ENCODE data around the gene C3orf22.
"Not testable (repeated sequence)": the region's sequence is repeated elsewhere in the genome, so short reads cannot be mapped to it uniquely, and the experiment has no call there.

The C3orf22 gene, protein sequence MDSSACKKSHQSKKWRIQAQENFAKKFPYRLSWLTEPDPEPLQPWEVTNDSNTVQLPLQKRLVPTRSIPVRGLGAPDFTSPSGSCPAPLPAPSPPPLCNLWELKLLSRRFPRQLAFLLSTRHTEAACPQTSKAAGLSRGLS

DNA sequence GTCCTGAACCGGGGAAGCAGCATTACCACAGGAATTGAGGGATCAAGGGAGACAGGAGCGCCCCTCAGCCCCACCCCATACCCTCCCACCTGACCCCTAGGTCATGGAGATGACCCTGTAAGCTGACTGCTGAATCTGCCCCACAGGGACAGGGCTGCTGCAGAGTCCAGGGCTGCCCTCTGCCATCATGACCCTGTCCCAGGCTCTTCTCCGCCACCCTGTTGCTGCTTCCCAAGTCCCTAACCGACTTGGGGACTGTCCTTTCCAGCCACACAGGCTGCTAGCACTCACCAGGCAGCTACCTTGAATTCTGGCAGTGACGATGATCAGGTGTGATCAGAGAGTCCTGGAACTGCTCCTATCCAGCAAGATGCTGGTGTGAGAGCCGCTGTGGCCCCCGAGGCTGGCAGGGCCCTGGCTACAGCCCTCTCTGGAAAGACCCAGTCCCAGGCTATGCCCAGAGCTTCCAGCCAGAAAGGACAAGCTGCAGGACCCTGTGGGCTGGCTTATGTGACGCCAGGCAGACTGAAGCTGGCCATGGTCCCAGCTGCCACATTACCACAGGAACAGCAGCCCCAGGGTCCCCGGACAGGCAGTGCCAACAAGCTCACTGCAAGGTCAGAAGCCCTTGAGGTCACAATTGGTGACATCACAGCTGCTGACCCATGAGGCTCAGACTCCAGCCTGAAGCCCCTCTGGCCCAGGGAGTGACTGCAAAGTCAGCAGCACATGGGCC is at the start of gene C3orf22:
Gene C3orf22, minus strand, starts transcription at position 597 of the 736 bp plus-strand sequence. CDS start 5,542 bp downstream, outside the sequence.
- no peak for DNase-seq

DNA sequence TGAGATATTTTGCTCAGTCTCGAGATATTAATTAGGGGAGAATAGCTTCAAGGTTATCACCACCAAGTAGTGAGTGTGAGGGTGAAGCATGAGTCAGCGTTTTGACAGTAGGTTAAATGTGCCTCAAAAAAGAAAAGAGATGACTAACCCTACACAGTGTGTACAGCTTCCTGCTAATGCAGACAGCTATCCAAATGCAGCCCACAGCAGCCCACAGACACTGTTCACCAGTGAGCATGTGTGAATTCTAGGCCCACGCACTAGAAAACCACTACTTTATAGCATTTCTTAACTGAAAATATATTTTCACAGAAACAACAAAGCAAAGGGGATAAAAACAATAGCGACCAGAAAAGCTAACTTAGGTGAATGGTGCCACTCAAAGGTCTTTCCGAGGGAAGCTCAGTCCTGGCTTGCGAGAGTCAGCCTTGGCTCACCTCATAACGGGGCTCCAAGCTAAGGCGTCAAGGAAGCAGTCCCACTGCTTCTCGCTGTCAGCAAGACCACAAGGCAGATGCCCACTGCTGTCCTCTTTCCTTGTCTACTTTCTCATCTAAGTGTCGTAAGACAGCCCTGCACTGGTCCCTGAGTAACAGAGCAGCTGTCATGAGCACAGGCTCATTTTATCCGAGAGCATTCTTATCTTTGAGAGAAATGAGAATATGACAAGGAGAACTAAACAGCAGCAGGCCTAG is 48.6 kb upstream of the C3orf22 start:
- no peak for DNase-seq

DNA sequence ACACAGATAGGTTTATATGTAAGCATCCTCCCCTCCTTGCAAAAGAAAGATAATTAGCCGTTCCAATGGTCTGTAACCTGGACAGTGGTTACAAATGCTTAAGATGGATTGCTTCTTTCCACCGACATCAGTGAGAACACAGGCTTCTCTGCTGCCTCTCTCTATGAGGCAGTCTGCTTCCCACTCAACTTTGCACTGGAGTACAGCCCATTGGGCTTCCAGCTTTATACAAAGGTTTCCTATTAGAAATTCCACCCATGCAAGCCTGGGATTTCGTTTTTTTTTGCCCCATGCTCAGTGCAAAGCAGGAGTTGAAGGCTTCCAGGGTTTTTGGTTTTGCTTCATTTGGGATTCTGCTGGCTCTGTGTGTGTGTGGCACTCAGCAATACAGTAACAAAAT is 47.3 kb upstream of the C3orf22 start:
- no peak for DNase-seq

DNA sequence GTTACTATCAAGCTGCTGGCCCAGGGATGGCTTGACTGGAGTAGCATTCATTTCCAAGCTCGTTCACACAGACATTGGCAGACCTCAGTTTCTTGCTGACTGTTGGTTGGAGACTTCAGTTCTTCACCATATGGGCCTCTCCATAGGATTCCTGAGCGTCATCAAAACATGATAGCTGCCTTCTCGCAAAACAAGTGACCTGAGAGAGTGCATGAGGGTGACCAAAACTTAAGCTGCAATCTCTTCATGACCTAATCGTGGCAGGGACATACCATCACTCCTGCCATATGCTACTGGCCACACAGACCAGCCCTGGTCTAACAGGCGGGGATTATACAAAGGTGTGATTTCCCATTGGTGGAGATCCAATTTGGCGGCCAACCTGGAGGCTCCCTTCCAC is 46.0 kb upstream of the C3orf22 start:
- no peak for DNase-seq

DNA sequence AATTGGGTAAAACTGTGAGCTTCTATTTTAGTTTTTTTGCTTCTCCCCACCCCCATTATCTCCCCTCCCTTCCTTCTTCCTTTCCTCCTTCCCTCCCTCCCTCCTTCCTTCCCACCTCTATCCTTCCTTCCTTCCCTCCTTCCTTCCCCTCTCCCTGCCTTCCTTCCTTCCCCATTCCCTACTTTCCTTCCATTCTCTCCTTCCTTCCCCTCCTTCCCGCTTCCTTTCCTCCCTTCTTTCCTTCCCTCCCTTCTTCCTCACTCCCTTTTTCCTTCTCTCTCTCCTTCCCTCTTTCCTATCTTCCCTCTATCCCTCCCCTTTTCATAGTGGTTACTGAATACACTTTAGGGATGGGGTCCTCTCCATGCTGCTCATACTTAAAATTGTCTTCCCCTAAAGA is 40.4 kb upstream of the C3orf22 start:
- DNase-seq, result no peak

DNA sequence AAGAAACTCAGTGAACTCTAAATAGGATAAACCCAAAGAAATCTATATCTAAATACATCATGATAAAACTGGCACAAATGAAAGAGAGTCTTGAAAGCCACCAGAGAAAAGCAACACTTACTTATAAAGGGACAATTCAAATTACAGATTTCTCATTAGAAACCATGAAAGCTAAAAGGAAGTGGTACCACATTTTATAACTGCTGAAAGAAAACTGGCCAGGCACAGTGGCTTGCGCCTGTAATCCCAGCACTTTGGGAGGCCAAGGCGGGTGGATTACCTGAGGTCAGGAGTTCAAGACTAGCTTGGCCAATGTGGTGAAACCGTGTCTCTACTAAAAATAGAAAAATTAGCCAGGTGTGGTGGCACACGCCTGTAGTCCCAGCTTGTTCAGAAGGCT is 36.7 kb upstream of the C3orf22 start:
- not testable (repeated sequence) for DNase-seq

DNA sequence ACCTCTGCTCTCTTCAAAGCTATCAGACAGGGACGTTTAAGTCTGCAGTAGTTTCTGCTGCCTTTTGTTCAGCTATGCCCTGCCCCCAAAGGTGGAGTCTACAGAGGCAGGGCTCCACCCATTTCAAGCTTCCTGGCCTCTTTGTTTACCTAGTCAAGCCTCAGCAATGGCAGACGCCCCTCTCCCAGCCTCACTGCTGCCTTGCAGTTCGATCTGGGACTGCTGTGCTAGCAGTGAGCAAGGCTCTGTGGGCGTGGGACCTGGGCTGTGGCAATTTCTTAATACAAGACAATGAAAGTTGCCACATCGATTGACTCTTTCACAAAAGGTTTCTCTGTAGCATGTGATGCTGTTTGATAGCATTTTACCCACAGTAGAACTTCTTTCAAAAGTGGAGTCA is 32.8 kb upstream of the C3orf22 start:
- DNase-seq, result not testable (repeated sequence)

DNA sequence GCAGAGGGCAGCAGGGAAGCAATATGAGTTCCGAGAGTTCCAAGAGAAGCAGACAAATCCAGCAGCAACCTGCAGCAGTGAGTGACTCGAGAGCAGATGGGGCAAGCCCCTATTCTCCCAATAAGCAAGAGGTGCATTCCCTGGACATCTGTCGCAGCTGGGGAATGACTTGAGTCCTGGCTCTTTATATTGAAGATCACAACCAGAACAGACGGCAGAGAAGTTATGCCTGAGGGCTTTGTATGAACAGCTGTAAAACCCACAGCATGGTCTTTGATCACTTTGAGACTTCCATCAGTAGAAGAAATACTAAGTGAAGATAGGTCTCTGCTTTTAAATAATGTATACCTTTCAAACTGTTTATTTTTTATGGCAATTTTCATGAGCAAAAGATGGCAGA is 23.6 kb upstream of the C3orf22 start:
- DNase-seq, result no peak

DNA sequence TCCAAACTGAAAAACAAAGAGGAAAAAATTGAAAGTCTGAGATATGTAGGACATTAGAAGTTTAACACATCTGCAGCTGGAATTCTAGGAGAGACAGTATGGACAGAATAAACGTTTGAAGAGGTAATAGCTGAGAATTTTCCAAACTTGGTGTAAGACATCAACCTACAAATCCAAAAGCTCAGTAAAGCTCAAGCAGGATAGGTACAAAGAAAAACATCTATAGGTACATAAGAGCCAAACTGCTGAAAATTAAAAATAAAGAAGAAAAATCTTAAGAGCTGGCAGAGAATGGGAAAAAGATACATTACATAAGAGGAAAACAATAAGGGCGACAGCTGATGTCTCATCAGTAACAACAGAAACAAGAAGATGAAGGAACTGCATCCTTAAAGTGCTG is 22.8 kb upstream of the C3orf22 start:
- DNase-seq, result no peak

DNA sequence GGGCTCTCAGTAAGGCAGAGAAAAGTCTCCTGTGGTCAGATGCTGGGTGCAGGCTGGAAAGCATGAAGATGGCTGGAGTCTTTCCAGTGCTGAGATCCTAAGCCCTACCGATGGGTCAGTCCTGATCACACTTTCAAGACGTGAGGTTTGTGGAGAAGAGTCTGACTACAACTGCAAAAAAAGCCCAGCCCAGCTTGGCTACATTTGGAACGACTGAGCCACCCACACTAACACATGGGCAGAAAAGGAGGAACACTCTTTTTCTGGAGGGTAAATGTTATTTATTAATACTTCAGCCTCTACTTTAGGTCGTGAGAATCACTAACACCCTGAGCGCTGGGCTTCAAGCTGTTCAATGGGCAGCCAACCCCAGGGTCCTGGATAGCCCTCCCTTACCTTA is 22.0 kb upstream of the C3orf22 start:
- no peak for DNase-seq

DNA sequence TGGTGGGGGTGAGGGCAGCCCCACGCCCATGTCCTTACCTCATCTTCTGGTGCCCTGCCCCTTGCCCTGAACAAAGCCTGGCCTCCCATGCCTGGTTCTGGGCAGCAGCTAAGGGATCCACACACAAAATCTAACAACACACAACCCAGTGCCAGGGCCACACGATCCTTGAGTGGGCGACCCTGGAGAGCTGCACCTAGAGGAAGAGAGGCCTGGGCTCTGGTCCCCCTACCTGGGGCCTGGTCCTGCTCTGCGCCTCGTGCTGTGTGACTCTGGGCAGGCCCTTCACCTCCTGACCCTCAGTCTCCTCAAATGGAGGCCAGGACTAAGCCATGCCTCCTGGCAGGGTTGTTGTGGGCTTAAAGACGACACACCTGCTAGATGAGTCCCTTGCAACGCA is 20.0 kb upstream of the C3orf22 start:
- DNase-seq, result no peak

DNA sequence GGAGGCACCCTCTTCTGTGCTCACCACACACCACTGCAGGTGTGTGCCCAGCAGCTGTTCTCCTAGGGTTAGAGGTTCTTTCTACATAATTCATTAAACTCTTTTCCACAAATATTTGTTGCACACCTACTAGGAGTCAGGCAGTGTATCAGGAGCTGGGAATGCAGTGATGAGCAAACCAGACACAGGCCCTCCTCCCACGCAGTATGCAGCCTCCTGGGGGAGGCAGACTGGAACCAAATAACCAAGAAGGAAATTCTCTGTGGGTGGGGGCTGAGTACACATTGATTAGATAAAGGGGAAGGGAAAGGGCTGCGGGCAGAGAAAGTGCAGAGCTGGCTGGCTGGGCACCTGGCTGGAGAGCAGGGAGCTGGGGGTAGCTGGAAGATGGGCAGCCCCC is 18.5 kb upstream of the C3orf22 start:
- DNase-seq, result no peak

DNA sequence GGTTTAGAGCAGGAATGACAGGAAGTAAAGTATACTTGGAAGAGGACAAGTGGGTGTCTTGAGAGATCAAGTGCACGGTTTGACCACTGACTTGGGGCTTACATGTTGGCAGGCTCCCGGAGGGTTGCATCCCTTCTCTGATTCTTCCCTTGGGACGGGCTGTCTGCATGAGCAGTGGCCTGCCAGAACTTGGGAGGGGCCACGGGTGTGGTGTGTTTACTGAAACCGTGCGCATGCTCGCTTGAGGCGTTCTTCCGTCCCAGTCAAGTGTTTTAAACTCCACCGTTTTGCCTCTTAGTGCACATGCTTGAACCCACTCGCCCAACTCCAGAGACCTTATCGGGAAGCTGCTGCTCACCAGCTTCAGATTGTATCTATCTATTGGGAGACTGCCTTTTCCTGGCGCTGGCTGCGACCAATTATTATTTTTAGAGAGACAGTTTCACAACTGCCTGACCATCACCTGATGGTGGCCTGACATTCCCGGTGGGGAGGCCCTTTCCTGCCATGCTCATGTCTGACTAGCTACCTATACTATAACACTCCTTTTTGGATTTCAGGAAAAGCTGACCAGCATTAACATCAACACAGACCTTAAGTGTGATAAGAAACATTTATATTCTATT is 14.9 kb upstream of the C3orf22 start:
- peak; percentile 31 for DNase-seq

DNA sequence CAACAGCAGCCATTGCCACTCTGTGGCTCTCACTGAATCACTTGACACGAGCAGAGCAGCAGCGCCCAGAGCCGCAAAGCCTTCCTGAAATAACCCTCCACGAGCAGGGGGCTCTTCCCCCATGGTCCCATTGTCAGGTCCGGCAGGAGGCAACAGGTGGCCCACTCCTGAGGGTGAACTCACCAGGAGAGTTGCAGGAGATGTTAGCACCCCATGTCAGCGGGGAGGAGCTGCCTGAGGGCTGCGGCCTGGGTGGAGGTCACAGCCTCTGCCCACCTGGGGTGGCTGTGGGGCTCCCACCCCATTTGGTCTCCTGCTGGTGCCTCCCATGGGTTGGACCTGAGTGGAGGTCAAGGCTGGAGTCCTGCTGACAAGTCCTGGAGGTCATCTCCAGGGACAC is 12.3 kb upstream of the C3orf22 start:
- no peak for DNase-seq

DNA sequence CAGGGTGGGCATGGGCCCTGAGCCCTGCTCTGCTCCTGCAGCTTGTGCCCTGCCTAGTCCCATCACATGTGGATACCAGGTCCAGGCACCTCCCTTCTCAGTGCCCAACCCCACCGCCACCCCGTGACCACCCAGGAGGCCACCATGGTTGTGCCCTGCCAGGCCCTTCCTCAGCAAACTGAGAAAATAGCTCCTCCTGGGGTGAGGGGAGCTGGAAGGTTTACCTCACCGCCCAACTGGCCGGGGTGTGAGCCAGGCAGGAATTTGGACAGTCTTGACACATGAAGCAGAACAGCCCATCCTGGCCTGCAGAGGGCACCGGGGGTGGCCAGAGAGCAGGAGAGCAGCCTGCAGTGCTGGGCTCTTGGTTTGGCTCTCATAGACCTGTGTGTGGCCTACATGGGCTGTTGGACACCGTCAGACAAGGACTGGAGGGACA is 11.4 kb upstream of the C3orf22 start:
- DNase-seq, result no peak

DNA sequence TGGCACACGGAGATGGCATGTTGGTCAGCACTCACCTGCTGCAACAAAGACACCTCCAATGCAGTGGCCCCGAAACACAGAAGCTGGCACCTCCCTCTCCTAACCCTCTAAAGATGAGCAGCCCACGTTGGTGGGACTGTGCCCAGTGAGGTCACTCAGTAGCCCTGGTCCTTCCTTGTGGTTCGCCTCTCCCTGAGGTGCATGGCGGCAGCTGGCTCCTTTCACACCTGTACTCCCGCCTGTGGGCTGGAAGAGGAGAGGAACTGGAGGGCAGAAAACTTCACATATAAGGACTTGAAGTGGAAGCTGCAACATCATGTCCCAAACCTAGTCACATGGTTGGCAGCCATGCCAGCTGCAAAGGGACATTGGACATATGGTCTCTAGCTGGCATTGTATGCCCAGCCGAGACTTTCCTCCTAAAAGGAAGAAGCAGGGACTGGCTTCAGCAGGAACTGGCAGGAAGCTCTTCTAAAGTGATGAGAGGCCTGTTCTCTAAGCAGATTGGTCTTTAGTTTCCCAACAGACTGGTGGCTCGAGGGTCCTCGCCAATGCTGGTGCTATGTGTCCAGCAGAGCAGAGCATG is 10.8 kb upstream of the C3orf22 start:
- no peak for DNase-seq

DNA sequence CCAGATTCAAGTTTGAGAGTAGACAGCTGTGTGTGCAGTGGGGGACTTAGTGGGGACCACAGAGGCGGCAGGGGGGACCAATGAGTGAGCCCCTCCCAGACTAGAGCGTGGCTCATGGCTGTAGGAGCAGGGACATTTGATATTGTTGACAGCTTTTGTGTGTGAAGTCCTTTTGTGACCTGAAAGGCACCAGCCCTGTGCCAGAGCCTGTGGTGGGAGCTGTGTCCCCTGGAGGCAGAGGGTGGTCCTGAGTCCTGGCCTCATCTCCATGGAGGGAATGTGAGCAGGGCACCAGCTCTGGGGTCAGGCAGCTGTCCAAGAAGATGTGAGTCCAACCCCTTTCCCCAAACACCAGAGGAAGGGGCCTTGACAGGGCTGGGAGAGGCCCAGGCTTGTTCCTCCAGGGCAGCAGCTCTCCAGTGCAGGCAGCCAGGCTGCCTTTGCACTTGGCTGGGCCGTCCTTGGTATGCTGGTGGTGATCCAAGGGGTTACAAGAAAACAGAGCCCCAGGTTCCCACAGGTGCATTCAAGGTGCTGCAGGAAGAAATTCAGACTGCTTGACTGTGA is 10.1 kb upstream of the C3orf22 start:
- DNase-seq, result no peak

DNA sequence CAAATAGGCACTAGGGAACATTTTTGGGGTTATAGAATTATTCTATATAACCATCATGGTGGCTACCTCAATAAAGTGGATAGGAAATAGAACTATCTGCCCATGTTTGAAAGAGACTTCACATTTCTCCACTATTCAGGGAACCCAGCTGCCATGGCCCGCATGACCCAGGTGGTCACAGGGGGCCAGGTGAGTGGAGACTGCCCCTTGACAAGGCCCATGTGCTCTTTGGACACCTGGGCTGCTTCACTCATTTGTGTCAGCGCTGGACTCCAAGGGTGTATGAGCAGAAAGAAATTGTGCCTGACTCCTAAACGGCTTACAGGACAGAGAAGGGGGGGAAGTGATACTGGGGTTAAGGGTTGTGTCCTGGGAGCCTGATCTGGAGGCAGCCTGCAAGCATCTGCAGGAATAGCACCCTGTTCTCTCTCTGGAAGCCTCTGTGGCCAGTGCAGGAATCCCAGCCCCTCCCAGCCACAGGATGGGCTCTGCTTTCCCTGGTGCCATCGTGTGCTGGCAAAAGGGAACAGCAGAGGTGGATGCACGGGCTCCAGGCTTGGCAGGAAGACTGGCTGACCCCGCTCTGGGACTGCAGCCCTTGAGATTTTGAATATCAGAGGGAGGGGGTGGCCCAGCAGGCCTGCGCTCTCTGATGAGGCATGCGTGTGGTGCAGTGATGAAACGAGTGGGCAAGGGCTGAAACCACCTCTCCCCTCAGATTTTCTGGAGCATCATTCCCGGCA is 9.1 kb upstream of the C3orf22 start:
- no peak for DNase-seq

DNA sequence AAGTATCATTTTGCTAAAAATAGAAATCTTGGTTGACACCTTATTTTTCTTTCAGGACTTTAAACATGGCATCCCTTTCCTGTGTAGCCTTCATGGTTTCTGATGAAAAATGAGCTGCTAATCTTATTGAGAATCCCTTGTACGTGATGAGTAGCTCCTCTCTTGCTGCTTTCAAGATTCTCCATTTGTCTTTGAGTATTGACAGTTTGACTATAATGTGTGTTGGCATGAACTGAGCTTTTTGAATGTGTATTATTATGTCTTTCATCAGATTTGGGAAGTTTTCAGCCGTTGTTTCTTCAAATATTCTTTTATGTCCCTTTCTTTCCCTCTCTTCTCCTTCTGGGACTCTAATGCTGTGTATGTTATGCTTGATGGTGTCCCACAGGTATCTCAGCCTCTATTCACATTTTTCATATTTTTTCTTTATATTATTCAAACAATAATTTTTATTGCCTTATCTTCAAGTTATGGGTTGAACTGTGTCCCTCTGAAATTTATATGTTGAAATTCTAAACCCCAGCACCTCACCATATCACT is 4.1 kb upstream of the C3orf22 start:
- no peak for DNase-seq

DNA sequence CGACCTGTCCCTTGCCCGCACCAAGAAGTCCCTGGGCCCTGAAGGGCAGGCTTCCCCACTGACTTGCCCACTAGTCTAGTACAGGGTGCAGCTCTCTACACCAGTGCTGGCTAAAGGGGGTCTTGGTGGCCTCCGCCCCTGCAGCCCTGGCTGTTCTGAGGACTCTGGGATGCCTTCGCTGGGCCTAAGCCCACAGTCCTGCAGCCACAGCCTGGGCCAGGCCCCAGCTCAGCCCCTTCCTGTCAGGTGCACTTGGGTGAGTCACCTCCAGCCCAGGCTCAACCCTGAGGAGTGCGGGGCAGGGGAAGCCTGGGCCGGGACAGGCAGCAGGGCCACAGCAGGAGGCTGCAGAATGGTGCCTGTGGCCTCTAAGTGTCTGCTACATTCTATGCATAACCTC is 971 bp downstream of the C3orf22 start:
- DNase-seq, result no peak

DNA sequence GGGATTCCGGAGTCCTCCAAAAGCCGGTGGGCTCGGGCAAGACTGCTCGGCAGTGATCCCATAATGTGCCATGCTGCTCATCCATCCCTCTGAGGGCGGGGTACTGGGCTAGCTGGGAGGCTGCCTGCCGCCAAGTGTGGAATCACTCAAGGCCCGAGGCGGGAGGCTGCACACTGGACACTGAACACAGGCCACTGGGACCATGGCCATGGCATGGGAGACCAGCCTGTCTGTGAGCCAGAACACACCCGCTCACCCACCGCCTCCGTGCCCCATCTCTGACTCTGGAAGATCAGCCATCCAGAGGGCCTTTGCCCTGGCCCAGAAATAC is 1.4 kb downstream of the C3orf22 start:
- DNase-seq, result no peak

Measured in DMS79 treated with DMSO at 0.1 percent for 48 hours (cell line).